RPMI8226 (cell line): ENCODE data around the gene TM2D1.
A peak's percentile ranks its signal among the peaks of the same experiment; 100 is the strongest.

ENCODE experiments used
- DNase-seq: peaks from one replicate; pipeline ENCODE4 v3.0.0-alpha.2; 2015

TM2D1 gene

DNA sequence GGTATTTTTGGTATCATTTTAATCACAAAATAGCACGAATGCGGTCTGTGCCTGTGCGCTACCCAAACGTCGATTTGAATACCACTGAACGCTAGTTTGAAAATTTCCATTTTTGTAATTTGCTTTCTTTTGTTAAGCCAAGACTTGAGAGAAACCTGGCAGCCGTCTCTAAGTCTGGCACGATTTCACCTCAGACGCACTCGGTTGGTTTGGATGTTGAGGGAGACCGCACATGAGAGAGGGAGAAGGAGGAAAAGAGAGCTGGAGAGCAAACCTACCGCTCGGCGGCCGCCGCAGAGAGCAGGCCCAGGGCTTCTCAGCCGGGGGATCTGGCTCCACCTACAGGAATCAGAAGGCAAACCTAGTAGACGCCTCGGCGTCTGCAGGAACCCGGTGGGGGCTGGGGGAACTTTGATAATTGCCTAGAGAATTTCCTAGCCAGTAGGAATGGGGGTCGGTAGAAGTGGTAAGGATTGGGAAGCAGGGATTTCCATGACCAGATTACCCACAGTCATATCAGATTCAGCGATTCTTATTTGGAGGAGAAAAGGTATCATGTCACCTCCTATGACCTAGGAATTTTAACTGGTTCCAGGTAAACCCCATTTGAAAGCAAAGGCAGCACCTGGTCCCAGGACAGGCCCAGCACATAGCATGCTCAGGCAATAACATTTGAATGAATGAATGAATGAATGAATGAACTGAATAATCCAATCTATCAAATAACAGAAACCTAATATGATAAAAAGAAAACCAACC, 83.2 kb downstream of the TM2D1 start:
- peak; percentile 71 for DNase-seq

DNA sequence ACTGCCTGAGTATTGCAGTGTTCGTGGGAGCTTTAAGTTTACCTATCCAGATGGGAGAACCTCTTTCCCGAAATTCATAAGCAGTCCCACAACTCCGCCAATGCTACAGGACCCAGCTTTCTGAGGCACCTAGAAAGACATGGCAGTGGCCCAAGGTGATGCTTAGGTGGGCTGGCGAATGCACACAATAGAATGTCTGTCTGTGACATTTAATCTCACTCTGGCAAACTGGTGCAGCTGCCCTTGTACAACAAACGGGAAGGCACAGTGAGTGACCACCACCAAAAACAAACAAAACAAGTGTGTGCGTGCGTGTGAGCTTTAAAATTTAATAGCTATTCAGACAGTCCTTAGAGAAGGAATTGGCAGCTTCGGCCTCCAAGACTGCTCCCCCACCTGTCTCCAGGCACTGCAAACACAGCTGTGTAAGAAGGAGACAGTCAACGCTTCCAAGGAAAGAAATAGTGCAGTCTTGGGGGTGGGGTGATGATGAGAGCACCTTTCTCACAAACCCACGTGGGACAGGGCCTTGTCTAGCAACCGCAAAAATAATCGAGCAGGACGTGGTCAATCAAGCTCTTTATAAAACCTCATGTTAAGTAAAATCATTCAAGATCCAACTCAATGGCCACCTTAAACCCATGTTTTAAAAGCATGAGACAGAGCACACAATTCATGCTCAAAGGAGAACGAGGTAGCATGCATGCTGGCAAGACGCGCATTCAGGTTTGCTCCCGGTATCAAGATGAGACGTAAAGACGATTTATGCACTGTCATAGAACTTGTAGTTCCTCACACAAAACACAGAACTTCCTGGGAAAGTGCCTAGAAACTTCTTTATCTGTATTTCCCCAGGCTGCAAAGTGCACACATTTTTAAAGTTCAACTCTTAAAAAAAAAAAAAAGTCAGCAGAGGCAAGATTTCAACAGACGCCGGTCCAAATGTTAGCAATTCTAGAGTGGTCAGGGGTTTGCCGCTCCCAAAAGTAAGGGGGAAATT, 84.1 kb downstream of the TM2D1 start:
- DNase-seq = no peak

DNA sequence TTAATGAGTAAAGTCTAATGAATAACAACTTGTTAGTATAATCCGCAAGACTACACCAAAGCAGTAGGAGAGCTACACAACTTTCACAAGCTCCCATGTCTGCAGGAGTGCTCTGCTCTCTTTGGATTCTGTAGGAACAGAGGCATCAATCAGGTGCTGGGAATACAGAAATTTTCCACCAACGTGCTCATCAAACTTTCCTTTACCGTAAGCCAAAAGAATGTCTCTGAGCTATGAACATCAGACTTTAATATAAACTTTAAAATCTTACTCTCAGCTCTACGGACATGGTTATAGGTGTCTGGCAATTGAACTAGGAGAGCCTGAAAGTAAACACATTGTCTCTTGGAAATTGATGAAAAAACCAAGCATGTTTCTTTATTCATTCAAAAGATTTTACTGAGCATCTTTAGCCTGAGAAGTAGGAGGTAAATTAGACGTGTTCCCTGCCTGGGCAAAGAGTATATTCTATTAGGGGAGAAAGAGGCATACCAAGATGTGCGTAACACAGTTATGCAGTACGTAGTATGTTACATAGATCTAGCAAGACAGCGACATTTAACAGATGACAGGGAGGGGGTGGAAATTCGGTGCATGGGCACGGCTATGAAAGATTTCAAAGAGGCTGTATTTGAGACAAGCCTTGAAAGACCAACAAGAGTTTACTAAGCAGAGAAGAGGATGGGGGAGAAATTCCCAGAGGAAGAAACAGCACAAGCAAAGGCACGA, 85.2 kb downstream of the TM2D1 start:
- DNase-seq = no peak

DNA sequence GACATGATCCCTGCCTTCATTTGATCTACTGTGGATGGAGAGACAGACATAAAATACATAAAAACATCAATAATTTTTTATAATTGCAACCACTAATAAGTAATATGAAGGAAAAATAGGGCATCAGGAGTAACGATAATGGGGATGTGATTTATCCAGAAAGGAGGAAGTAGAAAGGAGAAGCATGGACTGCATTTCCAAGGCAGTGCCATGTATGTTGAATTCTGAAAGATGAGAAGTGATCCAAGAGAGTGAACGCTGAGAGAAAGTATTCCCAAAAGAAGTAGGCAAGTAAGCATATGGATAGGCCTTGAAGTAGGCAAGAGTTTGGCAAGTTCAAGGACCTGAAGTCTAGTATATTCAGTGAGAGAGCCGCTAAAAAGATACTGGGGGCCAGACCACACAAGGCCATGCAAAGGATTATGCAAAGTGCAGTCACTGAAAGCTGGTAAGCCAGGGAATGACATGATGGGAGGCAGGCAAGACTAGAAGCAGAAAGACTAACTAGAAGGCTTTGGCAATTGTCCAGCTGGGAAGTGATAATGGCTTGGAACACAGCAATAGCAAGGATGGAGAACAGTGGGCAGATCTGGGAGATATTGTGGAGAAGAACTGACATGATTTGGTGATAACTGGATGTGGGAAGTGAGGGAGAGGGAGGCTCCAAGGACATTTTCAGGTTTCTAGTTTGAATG, 85.9 kb downstream of the TM2D1 start:
- DNase-seq = no peak

DNA sequence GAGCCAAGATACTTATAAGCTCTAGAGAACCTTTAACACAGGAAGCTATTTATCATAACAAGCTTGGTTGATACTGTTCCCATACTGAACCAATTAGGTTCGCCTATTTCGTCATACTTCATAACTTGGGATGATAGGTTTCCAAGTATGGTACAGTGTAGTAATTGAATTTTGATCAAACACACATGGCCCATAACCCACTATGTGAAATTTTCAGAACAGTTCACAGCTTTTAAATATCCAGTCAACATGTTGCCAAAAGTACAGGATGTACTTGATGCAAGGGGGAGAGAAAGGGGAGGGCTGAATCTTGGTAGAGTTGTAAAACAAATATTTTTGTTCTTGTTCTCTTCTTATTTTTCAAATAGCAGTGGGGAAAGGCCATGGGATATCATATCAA, 86.6 kb downstream of the TM2D1 start:
- DNase-seq = no peak

DNA sequence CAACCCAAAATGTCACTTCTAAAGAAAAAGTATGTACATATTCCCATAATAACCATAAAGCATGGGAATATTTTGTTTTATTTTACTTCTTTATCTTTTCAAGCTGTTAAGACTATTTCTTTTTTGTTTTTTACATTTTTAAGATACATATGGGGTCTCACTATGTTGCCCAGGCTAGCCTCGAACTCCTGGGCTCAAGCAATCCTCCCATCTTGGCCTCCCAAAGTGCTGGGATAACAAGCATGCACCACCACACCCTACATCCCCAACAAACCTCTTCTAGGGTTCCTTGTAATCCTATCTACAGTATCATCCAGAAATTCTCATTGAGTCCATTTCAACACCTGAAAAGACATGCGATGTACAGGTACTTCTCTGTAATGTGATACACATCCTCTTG, 87.5 kb downstream of the TM2D1 start:
- DNase-seq = no peak

DNA sequence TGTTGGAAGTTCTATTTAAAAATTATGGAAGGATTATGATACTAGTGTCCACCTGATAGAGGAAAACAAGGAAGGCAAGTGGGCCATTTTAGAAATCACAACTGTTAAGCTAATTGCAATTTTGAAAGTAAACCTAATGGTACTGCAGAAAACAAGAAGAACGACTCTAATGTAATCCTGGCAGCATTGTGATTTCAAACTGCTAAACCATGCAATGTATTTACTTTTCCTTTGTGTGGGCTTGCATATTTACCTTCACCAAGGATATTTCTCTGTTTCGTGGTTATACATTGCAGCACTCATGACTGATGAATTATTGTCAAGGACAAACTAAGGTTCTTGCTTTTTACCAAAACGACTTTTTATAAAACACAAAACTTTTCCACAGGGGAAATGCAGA, 88.1 kb downstream of the TM2D1 start:
- no peak for DNase-seq

DNA sequence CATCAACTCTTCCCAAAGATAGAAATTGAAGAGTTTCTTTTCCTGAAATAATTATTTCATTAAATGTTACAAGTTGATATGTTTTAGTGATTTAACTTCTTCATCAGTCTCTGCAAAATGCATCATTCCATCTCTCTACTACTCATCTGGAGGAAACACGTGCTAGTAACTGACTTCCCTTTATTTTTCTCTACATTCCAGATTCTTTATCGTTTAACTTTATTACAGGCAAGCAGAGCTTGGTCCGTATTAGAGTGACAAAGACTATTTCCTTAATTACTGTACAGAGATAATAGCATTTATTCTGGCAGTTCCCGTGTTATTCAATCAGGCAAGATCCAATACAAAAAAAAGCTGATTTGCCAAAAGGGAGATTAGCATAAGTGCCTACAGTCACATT, 88.6 kb downstream of the TM2D1 start:
- no peak for DNase-seq

DNA sequence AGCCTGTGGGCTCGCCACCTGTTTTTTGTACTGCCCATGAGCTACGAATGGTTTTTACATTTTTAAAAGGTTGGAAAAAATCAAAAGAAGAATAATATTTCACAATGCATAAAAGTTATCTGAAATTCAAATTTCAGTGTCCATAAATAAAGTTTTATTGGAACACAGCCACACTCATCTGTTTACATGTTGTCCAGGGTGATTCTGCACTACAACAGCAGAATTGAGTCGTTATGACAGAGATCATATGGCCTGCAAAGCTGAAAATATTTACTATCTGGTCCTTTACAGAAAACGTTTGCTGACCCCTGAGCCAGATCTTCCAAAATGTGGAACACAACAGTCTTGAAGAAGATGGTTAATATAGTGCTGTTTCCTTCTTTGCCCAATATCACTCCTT, 89.4 kb downstream of the TM2D1 start:
- no peak for DNase-seq

DNA sequence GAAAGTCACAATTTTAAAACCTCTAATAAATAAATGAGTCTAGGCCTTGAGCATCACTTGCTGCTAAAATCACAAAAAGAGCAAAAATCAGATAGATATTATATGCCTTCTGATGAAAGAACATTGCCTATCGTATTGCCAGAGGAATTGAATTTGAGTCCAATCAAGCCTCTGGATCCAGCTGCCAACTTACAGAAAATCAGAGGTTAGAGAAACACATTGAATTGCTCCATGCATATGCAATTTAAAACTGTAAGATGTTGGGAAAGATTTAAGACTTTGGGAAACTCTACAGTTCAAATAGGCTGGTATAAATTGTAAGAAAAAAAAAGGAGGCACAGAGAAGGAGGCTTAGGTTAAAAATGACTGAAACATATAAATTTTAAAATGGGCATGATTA, 93.5 kb downstream of the TM2D1 start:
- DNase-seq = no peak
